Thyroid gland (tissue), 4 donors: ENCODE measurements around the gene VPS37C.

Source experiments
- CTCF ChIP-seq, 6 experiments: fragments of 200-600 bp in 3 of 6; fragments of 450-650 bp in 3 of 6; sonication (generic) in 3 of 6; IDR thresholded peaks; one replicate each; pipeline ENCODE4 v1.5.1; 2016 to 2019; ENCODE audit warnings: antibody characterized with exemption in 6 of 6, mild to moderate bottlenecking in 2 of 6, inconsistent platforms in 1 of 6, moderate library complexity in 1 of 6
- POLR2A ChIP-seq, 2 donors: fragments of 450-650 bp; IDR thresholded peaks; one replicate each; pipeline ENCODE4 v1.6.1; 2017; ENCODE audit warnings: antibody characterized with exemption in 2 of 2, mild to moderate bottlenecking in 2 of 2, moderate library complexity in 1 of 2

- TF ChIP-seq CTCF (IDR thresholded peaks at IDR 0.05) (no peak), POLR2A (IDR thresholded peaks at IDR 0.05) (no peak)
Measured at GRCh38 chr11:61138935-61139334, 22.3 kb downstream of the VPS37C start.
